Osteoblast (primary cell): ENCODE data around the gene EMC9. TPM values are rescaled to one million over a fixed set of nuclear protein-coding genes. Genes with fewer than 3 reads are reported as not detected.

Source experiments
- DNase-seq: peaks from one replicate; pipeline ENCODE4 v3.0.0; 2011; ENCODE audit warnings: low spot score, mixed read lengths; ENCODE audit not compliant: insufficient read length; ENCODE audit errors: missing footprints
- H2AFZ ChIP-seq: 2 replicates; pipeline ENCODE4 v1.6.0; 2011; ENCODE audit warnings: mild to moderate bottlenecking, low read length
- H3K27ac ChIP-seq: 2 replicates; pipeline ENCODE4 v1.5.1; 2011; ENCODE audit warnings: mild to moderate bottlenecking, low read depth, low read length, moderate library complexity
- H3K27me3 ChIP-seq: 2 replicates; pipeline ENCODE4 v1.6.0; 2012; ENCODE audit warnings: mild to moderate bottlenecking, control low read depth, inconsistent platforms, low read length, moderate library complexity; ENCODE audit not compliant: insufficient read depth
- H3K36me3 ChIP-seq: 2 replicates; pipeline ENCODE4 v1.5.1; 2011; ENCODE audit warnings: mild to moderate bottlenecking, low read length, control low read depth, moderate library complexity; ENCODE audit not compliant: insufficient read depth
- H3K4me1 ChIP-seq: 2 replicates; pipeline ENCODE4 v1.5.1; 2011; ENCODE audit warnings: mild to moderate bottlenecking, low read length, control low read depth, moderate library complexity; ENCODE audit not compliant: insufficient read depth
- H3K4me2 ChIP-seq: 2 replicates; pipeline ENCODE4 v1.6.0; 2011; ENCODE audit warnings: mild to moderate bottlenecking, low read length; ENCODE audit not compliant: insufficient read depth
- H3K4me3 ChIP-seq: fragments of 200-600 bp; sonication (generic); 3 replicates; pipeline ENCODE4 v1.5.1; 2012; ENCODE audit warnings: mild to moderate bottlenecking, low read length, inconsistent platforms; ENCODE audit not compliant: insufficient read depth
- H3K79me2 ChIP-seq: 2 replicates; pipeline ENCODE4 v1.6.0; 2012; ENCODE audit warnings: mild to moderate bottlenecking, low read length, control low read depth, inconsistent platforms; ENCODE audit not compliant: insufficient read depth
- H3K9me3 ChIP-seq: 2 replicates; pipeline ENCODE4 v1.5.1; 2011; ENCODE audit warnings: low read depth, low read length, control low read depth
- H4K20me1 ChIP-seq: 2 replicates; pipeline ENCODE4 v1.6.0; 2012; ENCODE audit warnings: mild to moderate bottlenecking, low read length, control low read depth; ENCODE audit not compliant: insufficient read depth
- CTCF ChIP-seq: IDR thresholded peaks from 2 replicates; pipeline ENCODE4 v1.5.1; 2011; ENCODE audit warnings: mild to moderate bottlenecking, low read depth, low read length, moderate library complexity; ENCODE audit errors: extremely low read depth
- total RNA-seq: library from RNA; depleted of rRNA; stranded (reverse); fragments of >200 nt; gene quantifications from 2 replicates; pipeline ENCODE4 v1.2.3, GENCODE V29; 2012

The EMC9 gene
- total RNA-seq, 1 donor = 6.9 TPM

GRCh38 chr14:24146978-24147760 is 5.8 kb upstream of the EMC9 start, which contains the start of gene RNF31:
TSS of gene RNF31 (plus strand) at chr14:24147498. CDS start at chr14:24147699, 201 bp downstream.
- peaks cover 39% of the 10 kb centered on the region for H3K36me3 ChIP-seq

GRCh38 chr14:24146453-24146977 is 5.1 kb upstream of the EMC9 start, which contains the start of gene PSME2:
TSS of gene PSME2 (minus strand) at chr14:24146610. CDS start at chr14:24146581, 29 bp downstream.
- H3K9me3 ChIP-seq = no peaks in the 10 kb centered on the region
- H3K36me3 ChIP-seq = peaks cover 33% of the 10 kb centered on the region
- no peaks in the 10 kb centered on the region for H3K27me3 ChIP-seq
- no peak for TF ChIP-seq CTCF
- H3K27ac ChIP-seq = peak within 1 kb of the TSS; percentile 62
- H2AFZ ChIP-seq = peak within 1 kb of the TSS; percentile 87
- H3K4me1 ChIP-seq = peaks cover 46% of the 10 kb centered on the region
- peaks cover 53% of the 10 kb centered on the region for H3K79me2 ChIP-seq
- peak; percentile 99 for DNase-seq
- H4K20me1 ChIP-seq = peaks cover 11% of the 10 kb centered on the region
- H3K4me3 ChIP-seq = peak within 1 kb of the TSS; percentile 84
- H3K4me2 ChIP-seq = peak within 1 kb of the TSS; percentile 82

More at GRCh38 chr14:24146978-24147760, 5.8 kb upstream of the EMC9 start, which contains the start of gene RNF31:
- Histone ChIP-seq H2AFZ (peak within 1 kb of the TSS; percentile 87), H3K27me3 (no peaks in the 10 kb centered on the region), H3K4me1 (peaks cover 42% of the 10 kb centered on the region), H3K4me2 (peak within 1 kb of the TSS; percentile 82), H4K20me1 (peaks cover 11% of the 10 kb centered on the region), H3K79me2 (peaks cover 53% of the 10 kb centered on the region), H3K27ac (peak within 1 kb of the TSS; percentile 62), H3K9me3 (no peaks in the 10 kb centered on the region), H3K4me3 (peak within 1 kb of the TSS; percentile 84)
- peak; percentile 100 for DNase-seq
- TF ChIP-seq CTCF = no peak

GRCh38 chr14:24145690-24146452 is 4.5 kb upstream of the EMC9 start:
- H4K20me1 ChIP-seq = peaks cover 14% of the 10 kb centered on the region
- peak overlapping the region; percentile 82 for H3K4me2 ChIP-seq
- H3K79me2 ChIP-seq = peaks cover 50% of the 10 kb centered on the region
- peak overlapping the region; percentile 84 for H2AFZ ChIP-seq
- DNase-seq = peak; percentile 86
- peaks cover 46% of the 10 kb centered on the region for H3K4me1 ChIP-seq
- H3K9me3 ChIP-seq = no peaks in the 10 kb centered on the region
- H3K36me3 ChIP-seq = peaks cover 26% of the 10 kb centered on the region
- H3K4me3 ChIP-seq = peak overlapping the region; percentile 84
- TF ChIP-seq CTCF = no peak
- H3K27ac ChIP-seq = peak overlapping the region; percentile 62
- H3K27me3 ChIP-seq = no peaks in the 10 kb centered on the region
